Upper lobe of left lung (tissue), 6 donors: ENCODE data around the gene MYL7. TPM values are rescaled to one million over a fixed set of nuclear protein-coding genes. Genes with fewer than 3 reads are reported as not detected.

Source experiments
- ATAC-seq, 2 donors: fragments of 200-7000 bp; cut with Tn5 transposase; one replicate each; pipeline ENCODE4 v1.9.1; 2022; ENCODE audit warnings: mild to moderate bottlenecking in 2 of 2, moderate library complexity in 2 of 2; ENCODE audit not compliant: low FRiP score in 2 of 2
- DNase-seq, 2 donors: peaks; one replicate each; pipeline ENCODE4 v3.0.0-alpha.2; 2019 to 2020
- H3K27ac ChIP-seq, 4 donors: fragments of 200-600 bp; sonication (generic); one replicate each; pipeline ENCODE4 v1.5.1; 2016 to 2019
- H3K27me3 ChIP-seq, 4 donors: fragments of 200-600 bp; sonication (generic); one replicate each; pipeline ENCODE4 v1.5.1; 2017 to 2019
- H3K36me3 ChIP-seq, 4 donors: fragments of 200-600 bp; sonication (generic); one replicate each; pipeline ENCODE4 v1.5.1; 2016 to 2019
- H3K4me1 ChIP-seq, 4 donors: fragments of 200-600 bp; sonication (generic); one replicate each; pipeline ENCODE4 v1.5.1; 2018 to 2019
- H3K4me3 ChIP-seq, 4 donors: fragments of 200-600 bp; sonication (generic); one replicate each; pipeline ENCODE4 v1.5.1; 2017 to 2019; ENCODE audit warnings: mild to moderate bottlenecking in 2 of 4, moderate library complexity in 1 of 4
- H3K9me3 ChIP-seq, 4 donors: fragments of 200-600 bp; sonication (generic); one replicate each; pipeline ENCODE4 v1.5.1; 2018 to 2019
- EP300 ChIP-seq, 4 donors: sonication (generic); formaldehyde crosslinking; IDR thresholded peaks; one replicate each; pipeline ENCODE4 v1.5.1; 2017; ENCODE audit warnings: antibody characterized with exemption in 4 of 4, control low read depth in 2 of 4
- POLR2A ChIP-seq, 4 donors: fragments of 450-650 bp; IDR thresholded peaks; one replicate each; pipeline ENCODE4 v1.5.1; 2016 to 2017; ENCODE audit warnings: antibody characterized with exemption in 4 of 4, mild to moderate bottlenecking in 2 of 4
- POLR2AphosphoS5 ChIP-seq, 2 donors: sonication (generic); formaldehyde crosslinking; IDR thresholded peaks; one replicate each; pipeline ENCODE4 v1.5.1; 2017; ENCODE audit warnings: antibody characterized with exemption in 2 of 2
- WGBS, 2 donors: methylation state at CpG; one replicate each; pipeline ENCODE4 v1.1.5; 2017 to 2018; 5-methylcytosine and 5-hydroxymethylcytosine counted together
- total RNA-seq, 6 donors: library from RNA; depleted of rRNA in 4 of 6; stranded (reverse); fragments of >200 nt in 4 of 6; gene quantifications; one replicate each; pipeline versions ENCODE4 v1.1.0 to v1.2.1, GENCODE V29; 2016 to 2021
- TF ChIP-seq, protein P1 (sequence below), 6 experiments: fragments of 450-650 bp in 4 of 6; fragments of 200-600 bp in 2 of 6; sonication (generic) in 2 of 6; IDR thresholded peaks; one replicate each; pipeline ENCODE4 v1.5.1; 2016 to 2019; ENCODE audit warnings: antibody characterized with exemption in 6 of 6
- donor health status: DM: no; HTN: no; CAD: no; lungs with moderate emphysema.
- donor health status: DM: no; HTN: yes; CAD: no; lungs with severe emphysema.

MYL7 gene
- total RNA-seq, 6 donors from 2014 or later: not detected

DNA sequence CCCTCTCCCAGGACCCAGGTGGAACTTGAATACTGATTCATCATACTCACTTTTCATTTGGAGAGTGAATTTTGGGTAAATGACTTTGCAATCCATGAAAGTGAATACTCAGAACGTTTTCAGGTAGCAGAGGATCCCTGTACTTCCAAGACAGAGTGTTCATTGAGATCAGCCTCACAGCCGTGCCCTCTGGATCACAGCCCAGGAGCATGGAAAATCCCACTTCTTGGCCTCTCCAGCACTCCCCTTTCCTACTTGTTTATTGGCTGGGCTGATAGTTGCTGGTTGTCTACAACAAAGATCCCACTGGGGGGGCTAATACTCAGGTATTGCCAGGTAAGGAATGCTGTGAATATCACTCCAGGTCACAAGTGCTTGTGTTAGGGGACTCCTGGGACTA, 42.3 kb upstream of the MYL7 start:
- DNase-seq: no peak
- Histone ChIP-seq H3K4me1 (no peaks in the 10 kb centered on the region), H3K36me3 (no peaks in the 10 kb centered on the region), H3K4me3 (no peak overlapping the region), H3K9me3 (no peaks in the 10 kb centered on the region), H3K27ac (no peak overlapping the region), H3K27me3 (no peaks in the 10 kb centered on the region)
- TF ChIP-seq POLR2AphosphoS5 (IDR thresholded peaks at IDR 0.05): no peak
- TF ChIP-seq, protein P1, sequence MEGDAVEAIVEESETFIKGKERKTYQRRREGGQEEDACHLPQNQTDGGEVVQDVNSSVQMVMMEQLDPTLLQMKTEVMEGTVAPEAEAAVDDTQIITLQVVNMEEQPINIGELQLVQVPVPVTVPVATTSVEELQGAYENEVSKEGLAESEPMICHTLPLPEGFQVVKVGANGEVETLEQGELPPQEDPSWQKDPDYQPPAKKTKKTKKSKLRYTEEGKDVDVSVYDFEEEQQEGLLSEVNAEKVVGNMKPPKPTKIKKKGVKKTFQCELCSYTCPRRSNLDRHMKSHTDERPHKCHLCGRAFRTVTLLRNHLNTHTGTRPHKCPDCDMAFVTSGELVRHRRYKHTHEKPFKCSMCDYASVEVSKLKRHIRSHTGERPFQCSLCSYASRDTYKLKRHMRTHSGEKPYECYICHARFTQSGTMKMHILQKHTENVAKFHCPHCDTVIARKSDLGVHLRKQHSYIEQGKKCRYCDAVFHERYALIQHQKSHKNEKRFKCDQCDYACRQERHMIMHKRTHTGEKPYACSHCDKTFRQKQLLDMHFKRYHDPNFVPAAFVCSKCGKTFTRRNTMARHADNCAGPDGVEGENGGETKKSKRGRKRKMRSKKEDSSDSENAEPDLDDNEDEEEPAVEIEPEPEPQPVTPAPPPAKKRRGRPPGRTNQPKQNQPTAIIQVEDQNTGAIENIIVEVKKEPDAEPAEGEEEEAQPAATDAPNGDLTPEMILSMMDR (IDR thresholded peaks at IDR 0.05): no peak
- no peak for TF ChIP-seq EP300 (IDR thresholded peaks at IDR 0.05)
- TF ChIP-seq POLR2A (IDR thresholded peaks at IDR 0.05): no peak
- whole genome bisulfite sequencing, 2 donors: 45 to 65% methylated on average over 2 of the region's 2 CpGs
- no peak for ATAC-seq

DNA sequence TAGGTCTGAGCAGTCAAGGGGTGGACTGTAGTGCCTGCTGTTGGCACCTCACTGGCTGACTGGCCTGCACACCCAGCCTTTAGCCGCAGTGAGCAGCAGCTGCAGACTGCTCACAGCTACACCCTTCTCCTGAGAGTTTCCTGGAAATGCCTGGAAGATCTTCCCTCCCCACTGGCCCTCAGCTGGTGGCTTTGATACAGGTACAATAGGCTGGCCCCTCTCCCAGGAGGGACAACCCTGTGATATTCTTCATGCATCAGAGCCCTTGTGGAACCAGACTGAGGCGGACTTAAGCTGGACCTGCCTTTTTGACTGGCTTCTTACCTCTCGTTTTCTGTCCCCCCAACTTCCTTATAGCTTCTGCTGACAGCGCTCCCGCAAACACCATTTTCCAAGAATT, 41.7 kb upstream of the MYL7 start:
- Histone ChIP-seq H3K9me3 (no peaks in the 10 kb centered on the region), H3K4me3 (no peak overlapping the region), H3K27ac (no peak overlapping the region), H3K4me1 (no peaks in the 10 kb centered on the region), H3K27me3 (no peaks in the 10 kb centered on the region), H3K36me3 (no peaks in the 10 kb centered on the region)
- TF ChIP-seq POLR2A (IDR thresholded peaks at IDR 0.05): no peak
- TF ChIP-seq POLR2AphosphoS5 (IDR thresholded peaks at IDR 0.05): no peak
- TF ChIP-seq, protein P1 (IDR thresholded peaks at IDR 0.05): no peak
- ATAC-seq: no peak
- no peak for DNase-seq
- WGBS, 2 donors: 81 to 82% methylated on average over 5 of the region's 5 CpGs

DNA sequence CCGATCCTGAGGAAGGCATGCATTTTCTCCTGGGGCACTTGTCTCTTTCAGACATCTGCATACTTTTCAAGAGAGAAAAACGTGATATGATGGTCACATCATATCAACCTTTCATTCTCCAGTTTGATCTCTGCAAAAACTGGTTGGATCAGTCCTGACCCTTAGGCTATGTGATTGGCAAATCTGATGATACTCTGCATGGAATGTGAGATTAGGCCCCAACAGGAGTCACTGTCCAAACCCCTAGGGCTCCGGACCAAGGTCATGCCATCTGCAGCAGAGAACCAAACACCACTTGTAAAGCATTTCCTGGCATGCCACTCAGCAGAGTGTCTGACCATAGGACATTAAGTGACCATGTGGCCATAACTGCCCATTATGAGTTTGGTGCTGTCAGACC, 39.5 kb upstream of the MYL7 start:
- ATAC-seq: no peak
- no peaks in the 10 kb centered on the region for H3K36me3 ChIP-seq
- no peak for DNase-seq

DNA sequence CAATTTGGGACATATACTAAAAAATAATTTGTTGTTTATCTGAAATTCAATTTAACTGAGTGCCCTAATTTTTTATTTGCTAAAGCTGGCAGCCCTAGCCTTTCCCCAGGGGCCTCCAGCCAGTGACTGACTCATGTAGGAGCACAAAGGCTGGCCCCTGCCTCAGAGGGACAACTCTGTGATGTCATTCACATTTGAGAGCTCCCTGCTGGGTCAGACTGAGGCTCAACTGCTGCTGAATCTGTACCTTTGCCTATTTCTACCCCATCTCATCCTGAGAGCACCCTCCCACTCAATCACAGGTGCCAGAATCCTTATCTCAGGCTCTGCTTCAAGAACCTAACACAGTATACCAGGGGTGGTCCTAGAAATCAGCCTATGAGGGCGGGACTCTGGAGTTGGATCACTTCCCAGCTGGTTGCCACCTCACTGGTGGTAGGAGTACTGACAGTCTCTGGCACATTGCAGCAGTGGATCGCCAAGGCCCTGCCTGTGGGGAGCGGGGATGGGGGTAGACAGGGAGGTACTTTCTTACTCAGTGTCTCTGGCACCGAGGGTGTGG, 36.5 kb upstream of the MYL7 start:
- no peak overlapping the region for H3K27ac ChIP-seq
- TF ChIP-seq POLR2AphosphoS5 (IDR thresholded peaks at IDR 0.05): no peak
- TF ChIP-seq POLR2A (IDR thresholded peaks at IDR 0.05): no peak
- TF ChIP-seq, protein P1 (IDR thresholded peaks at IDR 0.05): no peak
- TF ChIP-seq EP300 (IDR thresholded peaks at IDR 0.05): no peak
- DNase-seq (no peak), ATAC-seq (no peak)
- no peaks in the 10 kb centered on the region for H3K27me3 ChIP-seq
- no peak overlapping the region for H3K4me3 ChIP-seq
- WGBS, 2 donors: 77 to 85% methylated on average over 4 of the region's 4 CpGs
- H3K36me3 ChIP-seq: no peaks in the 10 kb centered on the region
- no peaks in the 10 kb centered on the region for H3K4me1 ChIP-seq
- H3K9me3 ChIP-seq: no peaks in the 10 kb centered on the region

More for the DNA sequence above, 39.5 kb upstream of the MYL7 start:
- WGBS, 2 donors: 59 to 72% methylated on average over 3 of the region's 3 CpGs
- Histone ChIP-seq H3K9me3 (no peaks in the 10 kb centered on the region), H3K27me3 (no peaks in the 10 kb centered on the region), H3K27ac (no peak overlapping the region), H3K4me1 (no peaks in the 10 kb centered on the region), H3K4me3 (no peak overlapping the region)
- no peak for TF ChIP-seq EP300 (IDR thresholded peaks at IDR 0.05)
- TF ChIP-seq, protein P1 (IDR thresholded peaks at IDR 0.05): no peak
- no peak for TF ChIP-seq POLR2A (IDR thresholded peaks at IDR 0.05)
- TF ChIP-seq POLR2AphosphoS5 (IDR thresholded peaks at IDR 0.05): no peak

DNA sequence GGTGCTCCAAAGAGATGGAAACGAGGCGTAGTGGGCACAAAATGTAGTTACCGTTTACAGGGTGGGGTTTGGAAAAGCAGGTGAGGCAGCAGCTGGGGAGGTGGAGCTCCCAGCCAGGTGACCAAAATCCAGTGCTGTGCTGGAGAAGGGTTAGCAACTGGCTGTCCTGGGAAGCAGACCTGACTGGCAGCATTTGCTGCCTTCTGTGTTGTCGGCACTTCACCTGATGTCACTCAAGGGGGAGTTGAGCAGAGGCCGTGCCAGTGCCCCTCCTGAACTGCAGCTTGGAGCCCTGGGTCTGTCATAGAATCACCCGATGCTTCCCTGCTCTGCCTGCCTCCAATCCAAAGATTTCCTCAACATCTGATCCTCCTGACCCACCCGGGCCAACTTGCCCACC, 35.4 kb upstream of the MYL7 start:
- Histone ChIP-seq H3K36me3 (no peaks in the 10 kb centered on the region), H3K27me3 (no peaks in the 10 kb centered on the region), H3K4me3 (no peak overlapping the region), H3K9me3 (no peaks in the 10 kb centered on the region), H3K27ac (no peak overlapping the region), H3K4me1 (no peaks in the 10 kb centered on the region)
- no peak for TF ChIP-seq POLR2AphosphoS5 (IDR thresholded peaks at IDR 0.05)
- TF ChIP-seq POLR2A (IDR thresholded peaks at IDR 0.05): no peak
- TF ChIP-seq, protein P1 (IDR thresholded peaks at IDR 0.05): no peak
- TF ChIP-seq EP300 (IDR thresholded peaks at IDR 0.05): no peak
- WGBS, 2 donors: 62 to 75% methylated on average over 6 to 7 of the region's 7 CpGs
- ATAC-seq (no peak), DNase-seq (no peak)
